Measurements from ENCODE around the gene COMMD6. TPM values are rescaled to one million over a fixed set of nuclear protein-coding genes. Genes with fewer than 3 reads are reported as not detected.

COMMD6 gene
- total RNA-seq, 1 donor from 2014 or later, result 50.4 TPM

Other genes starting within 250 kb of the COMMD6 start
- gene TBC1D4, start 55.7 kb downstream of the COMMD6 start, total RNA-seq, result 9.3 TPM
- gene UCHL3, start 11.9 kb upstream of the COMMD6 start, total RNA-seq, result 31.5 TPM
- gene LMO7, start 98.5 kb upstream of the COMMD6 start, total RNA-seq, result 92.2 TPM

Data from temporal lobe (tissue), 1 donor.